ENCODE results near the gene FKBP11. TPM values are rescaled to one million over a fixed set of nuclear protein-coding genes. Genes with fewer than 3 reads are reported as not detected.

The FKBP11 gene
- total and polyA plus RNA-seq, 2 of the 13 experiments (the other 11 are each of a cell fraction or from before 2014, with no cell fraction given) = 15.5 to 19.4 TPM

DNA sequence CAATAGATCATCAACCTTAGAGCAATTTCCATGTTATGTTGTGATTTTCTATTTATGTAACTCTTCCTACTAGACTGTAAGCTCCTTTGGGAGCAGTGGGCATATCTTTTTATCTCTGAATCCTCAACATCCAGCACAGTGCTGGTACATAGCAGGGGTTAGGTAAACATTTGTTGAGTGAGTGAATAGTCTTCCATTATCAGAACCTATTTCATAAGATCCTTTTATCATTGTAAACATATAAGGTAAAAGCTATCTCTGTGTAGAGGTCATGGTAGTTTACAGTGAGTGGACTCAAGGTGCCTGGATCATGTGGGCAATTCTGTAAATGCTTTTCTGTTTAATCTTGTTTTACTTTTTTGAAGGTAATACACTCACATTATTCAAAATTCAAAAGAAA is 15.1 kb downstream of the FKBP11 start (continued):
- TF ChIP-seq SRF (IDR thresholded peaks at IDR 0.05; ENCODE audit: low read depth, low read length) (0 out of 2 replicates have a peak, but pooled peaks have one; percentile 17), ZNF703 (CRISPR knock-in tag; IDR thresholded peaks at IDR 0.05; ENCODE audit: borderline replicate concordance) (peak; percentile 91; the same call in 1 of the 2 replicates), CSRNP2 (CRISPR knock-in tag; conservative IDR thresholded peaks at IDR 0.05; ENCODE audit: low read depth) (no peak), ZNF883 (CRISPR knock-in tag; IDR thresholded peaks at IDR 0.05; ENCODE audit: not compliant biosample characterization) (no peak), REXO4 (CRISPR knock-in tag; IDR thresholded peaks at IDR 0.05; ENCODE audit: borderline replicate concordance) (no peak), TBX3 (IDR thresholded peaks at IDR 0.05; ENCODE audit: borderline replicate concordance) (peak; percentile 95), GPN1 (CRISPR knock-in tag; IDR thresholded peaks at IDR 0.05; ENCODE audit: borderline replicate concordance) (no peak), FOXK2 (IDR thresholded peaks at IDR 0.05) (peak; percentile 17; the same call in 1 of the 2 replicates), ZNF747 (CRISPR knock-in tag; IDR thresholded peaks at IDR 0.05; ENCODE audit: borderline replicate concordance) (peak; percentile 58; the same call in 1 of the 2 replicates), BHLHE40 (IDR thresholded peaks at IDR 0.05; ENCODE audit: low read length) (no peak), AHDC1 (CRISPR knock-in tag; IDR thresholded peaks at IDR 0.05; ENCODE audit: borderline replicate concordance) (peak; percentile 91; the same call in 1 of the 2 replicates), PRPF4 (IDR thresholded peaks at IDR 0.05; ENCODE audit: low read depth, low read length, poor library complexity, severe bottlenecking) (no peak), HHEX (CRISPR knock-in tag; IDR thresholded peaks at IDR 0.05) (peak; percentile 99), HNF4G (IDR thresholded peaks at IDR 0.05; ENCODE audit: borderline replicate concordance, low read depth, low read length) (peak; percentile 38; the same call in 1 of the 2 replicates), HNF4G (CRISPR knock-in tag; IDR thresholded peaks at IDR 0.05; ENCODE audit: borderline replicate concordance, low read depth) (no peak), ONECUT2 (CRISPR knock-in tag; IDR thresholded peaks at IDR 0.05) (0 out of 2 replicates have a peak, but pooled peaks have one; percentile 39), AKAP8 (CRISPR knock-in tag; IDR thresholded peaks at IDR 0.05) (peak; percentile 69; the same call in 1 of the 2 replicates), ZNF501 (CRISPR knock-in tag; IDR thresholded peaks at IDR 0.05) (no peak)
- TF ChIP-seq, protein P1, sequence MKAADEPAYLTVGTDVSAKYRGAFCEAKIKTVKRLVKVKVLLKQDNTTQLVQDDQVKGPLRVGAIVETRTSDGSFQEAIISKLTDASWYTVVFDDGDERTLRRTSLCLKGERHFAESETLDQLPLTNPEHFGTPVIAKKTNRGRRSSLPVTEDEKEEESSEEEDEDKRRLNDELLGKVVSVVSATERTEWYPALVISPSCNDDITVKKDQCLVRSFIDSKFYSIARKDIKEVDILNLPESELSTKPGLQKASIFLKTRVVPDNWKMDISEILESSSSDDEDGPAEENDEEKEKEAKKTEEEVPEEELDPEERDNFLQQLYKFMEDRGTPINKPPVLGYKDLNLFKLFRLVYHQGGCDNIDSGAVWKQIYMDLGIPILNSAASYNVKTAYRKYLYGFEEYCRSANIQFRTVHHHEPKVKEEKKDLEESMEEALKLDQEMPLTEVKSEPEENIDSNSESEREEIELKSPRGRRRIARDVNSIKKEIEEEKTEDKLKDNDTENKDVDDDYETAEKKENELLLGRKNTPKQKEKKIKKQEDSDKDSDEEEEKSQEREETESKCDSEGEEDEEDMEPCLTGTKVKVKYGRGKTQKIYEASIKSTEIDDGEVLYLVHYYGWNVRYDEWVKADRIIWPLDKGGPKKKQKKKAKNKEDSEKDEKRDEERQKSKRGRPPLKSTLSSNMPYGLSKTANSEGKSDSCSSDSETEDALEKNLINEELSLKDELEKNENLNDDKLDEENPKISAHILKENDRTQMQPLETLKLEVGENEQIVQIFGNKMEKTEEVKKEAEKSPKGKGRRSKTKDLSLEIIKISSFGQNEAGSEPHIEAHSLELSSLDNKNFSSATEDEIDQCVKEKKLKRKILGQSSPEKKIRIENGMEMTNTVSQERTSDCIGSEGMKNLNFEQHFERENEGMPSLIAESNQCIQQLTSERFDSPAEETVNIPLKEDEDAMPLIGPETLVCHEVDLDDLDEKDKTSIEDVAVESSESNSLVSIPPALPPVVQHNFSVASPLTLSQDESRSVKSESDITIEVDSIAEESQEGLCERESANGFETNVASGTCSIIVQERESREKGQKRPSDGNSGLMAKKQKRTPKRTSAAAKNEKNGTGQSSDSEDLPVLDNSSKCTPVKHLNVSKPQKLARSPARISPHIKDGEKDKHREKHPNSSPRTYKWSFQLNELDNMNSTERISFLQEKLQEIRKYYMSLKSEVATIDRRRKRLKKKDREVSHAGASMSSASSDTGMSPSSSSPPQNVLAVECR (CRISPR knock-in tag; IDR thresholded peaks at IDR 0.05; ENCODE audit: borderline replicate concordance) = no peak; the same call in 1 of the 2 replicates
